Natural killer cell (primary cell): Measurements from ENCODE around the gene TAAR6. TPM values are rescaled to one million over a fixed set of nuclear protein-coding genes. Genes with fewer than 3 reads are reported as not detected.

ENCODE experiments used
- ATAC-seq, 3 donors: fragments of 150-1000 bp in 2 of 3; fragments of 200-7000 bp in 1 of 3; cut with Tn5 transposase; 1 replicate in 1 of 3; 2 replicates in 2 of 3; pipeline ENCODE4 v1.10.0; 2021; ENCODE audit warnings: mild to moderate bottlenecking in 2 of 3, moderate library complexity in 2 of 3
- DNase-seq, 2 donors: peaks; one replicate each; pipeline versions ENCODE4 v3.0.0 to v3.0.0-alpha.2; 2013 to 2021; ENCODE audit warnings: mixed read lengths in 1 of 2
- H3K27ac ChIP-seq: one replicate; pipeline ENCODE4 v1.5.1; 2013; ENCODE audit warnings: mild to moderate bottlenecking, low read length
- H3K27me3 ChIP-seq: one replicate; pipeline ENCODE4 v1.6.1; 2013; ENCODE audit warnings: low read length; ENCODE audit not compliant: control insufficient read depth, insufficient read depth
- H3K36me3 ChIP-seq: one replicate; pipeline ENCODE4 v1.6.1; 2013; ENCODE audit warnings: low read length; ENCODE audit not compliant: control insufficient read depth, insufficient read depth
- H3K4me1 ChIP-seq: one replicate; pipeline ENCODE4 v1.6.1; 2013; ENCODE audit warnings: low read length; ENCODE audit not compliant: control insufficient read depth, insufficient read depth
- H3K4me3 ChIP-seq: one replicate; pipeline ENCODE4 v1.5.1; 2013; ENCODE audit warnings: low read length
- H3K9me3 ChIP-seq: one replicate; pipeline ENCODE4 v1.6.1; 2013; ENCODE audit warnings: low read length; ENCODE audit not compliant: control insufficient read depth, insufficient read depth
- H3K27ac Mint-ChIP-seq, 2 donors: one replicate each; pipeline ENCODE4 v1.8.0; 2022; ENCODE audit warnings: mild to moderate bottlenecking in 2 of 2, mixed read lengths in 2 of 2, moderate library complexity in 1 of 2
- H3K27me3 Mint-ChIP-seq, 2 donors: one replicate each; pipeline ENCODE4 v1.8.0; 2022; ENCODE audit warnings: low read depth in 2 of 2, mixed read lengths in 2 of 2
- H3K36me3 Mint-ChIP-seq: one replicate; pipeline ENCODE4 v1.8.0; 2022; ENCODE audit warnings: mixed read lengths
- H3K4me1 Mint-ChIP-seq, 2 donors: one replicate each; pipeline ENCODE4 v1.8.0; 2022; ENCODE audit warnings: mixed read lengths in 2 of 2
- H3K4me3 Mint-ChIP-seq: one replicate; pipeline ENCODE4 v1.8.0; 2022; ENCODE audit warnings: mild to moderate bottlenecking, moderate library complexity, mixed read lengths
- H3K9me3 Mint-ChIP-seq, 2 donors: one replicate each; pipeline ENCODE4 v1.8.0; 2022; ENCODE audit warnings: mixed read lengths in 2 of 2
- CTCF ChIP-seq: fragments of 200-600 bp; IDR thresholded peaks from one replicate; pipeline ENCODE4 v1.8.0; 2022; ENCODE audit warnings: antibody characterized with exemption
- WGBS: methylation state at CpG from one replicate; pipeline ENCODE4 v1.1.7; 2013; ENCODE audit warnings: missing lambda C conversion rate; ENCODE audit not compliant: insufficient coverage; 5-methylcytosine and 5-hydroxymethylcytosine counted together
- intact Hi-C: fragments of 100-400 bp; cut with micrococcal nuclease; formaldehyde crosslinking; loops from one replicate; pipeline ENCODE4 v1.14.2; 2022
- total RNA-seq, 4 donors: library from RNA; stranded (reverse); fragments of 120-200 nt in 1 of 4; gene quantifications; one replicate each; pipeline versions ENCODE4 v1.2.3 to v1.2.4, GENCODE V29; 2013 to 2022

Gene TAAR6
- total RNA-seq, 3 donors from 2014 or later (not counting 1 experiment from before 2014, with no cell fraction given), result not detected

GRCh38 chr6:132584698-132585097 is 14.6 kb downstream of the TAAR6 start:
- Mint-ChIP-seq H3K27me3 (peaks cover 11 to 30% of the 10 kb centered on the region in 2 donors), H3K36me3 (no peaks in the 10 kb centered on the region), H3K4me1 (no peaks in the 10 kb centered on the region), H3K4me3 (no peak overlapping the region), H3K9me3 (no peaks in the 10 kb centered on the region), H3K27ac (no peak overlapping the region)
- Histone ChIP-seq H3K4me1 (no peaks in the 10 kb centered on the region), H3K4me3 (no peak overlapping the region), H3K36me3 (no peaks in the 10 kb centered on the region), H3K27me3 (no peaks in the 10 kb centered on the region), H3K27ac (no peak overlapping the region), H3K9me3 (no peaks in the 10 kb centered on the region)
- no peak for TF ChIP-seq CTCF
- no peak for DNase-seq
- WGBS, result no CpG with 5 or more reads among the region's 1 CpG
- intact Hi-C loops, result no loop called here
- ATAC-seq, result no peak

GRCh38 chr6:132587424-132587823 is 17.3 kb downstream of the TAAR6 start:
- no peak overlapping the region for H3K4me3 Mint-ChIP-seq
- H3K36me3 ChIP-seq, result no peaks in the 10 kb centered on the region
- no peaks in the 10 kb centered on the region for H3K27me3 ChIP-seq
- no peaks in the 10 kb centered on the region for H3K36me3 Mint-ChIP-seq
- WGBS, result 33% methylated on average over 1 of the region's 2 CpGs
- H3K27ac ChIP-seq, result no peak overlapping the region
- ATAC-seq (peak in 1 of 3 donors; percentile 44), DNase-seq (no peak)
- H3K4me1 ChIP-seq, result no peaks in the 10 kb centered on the region
- H3K4me1 Mint-ChIP-seq, result no peaks in the 10 kb centered on the region
- intact Hi-C loops, result no loop called here
- peaks cover 13 to 23% of the 10 kb centered on the region in 2 donors for H3K27me3 Mint-ChIP-seq
- H3K27ac Mint-ChIP-seq, result no peak overlapping the region
- no peaks in the 10 kb centered on the region for H3K9me3 ChIP-seq
- no peaks in the 10 kb centered on the region for H3K9me3 Mint-ChIP-seq
- no peak overlapping the region for H3K4me3 ChIP-seq
- no peak for TF ChIP-seq CTCF

GRCh38 chr6:132589454-132589853 is 19.3 kb downstream of the TAAR6 start, which contains the start of gene TAAR5:
Gene TAAR5 (minus strand): TSS chr6:132589741. CDS start chr6:132589686, 55 bp downstream.
- no peak for TF ChIP-seq CTCF
- Histone ChIP-seq H3K4me3 (no peak within 1 kb of the TSS), H3K27ac (no peak within 1 kb of the TSS), H3K4me1 (no peaks in the 10 kb centered on the region), H3K36me3 (no peaks in the 10 kb centered on the region), H3K27me3 (no peaks in the 10 kb centered on the region), H3K9me3 (no peaks in the 10 kb centered on the region)
- no peak for DNase-seq
- Mint-ChIP-seq H3K4me3 (no peak within 1 kb of the TSS), H3K27me3 (peaks cover 9 to 23% of the 10 kb centered on the region in 2 donors), H3K27ac (no peak within 1 kb of the TSS), H3K9me3 (no peaks in the 10 kb centered on the region), H3K36me3 (no peaks in the 10 kb centered on the region), H3K4me1 (peaks cover 0 to 7% of the 10 kb centered on the region in 2 donors)
- ATAC-seq, result no peak
- 89% methylated on average over 5 of the region's 5 CpGs for WGBS
- intact Hi-C loops, result no loop called here

- no CpG with 5 or more reads among the region's 1 CpG for WGBS
- peaks cover 9 to 23% of the 10 kb centered on the region in 2 donors for H3K27me3 Mint-ChIP-seq
- no peak for ATAC-seq
- Histone ChIP-seq H3K36me3 (no peaks in the 10 kb centered on the region), H3K4me1 (no peaks in the 10 kb centered on the region), H3K9me3 (no peaks in the 10 kb centered on the region), H3K27me3 (no peaks in the 10 kb centered on the region), H3K4me3 (no peak overlapping the region), H3K27ac (no peak overlapping the region)
- no peak for DNase-seq
- H3K4me3 Mint-ChIP-seq, result no peak overlapping the region
- H3K36me3 Mint-ChIP-seq, result no peaks in the 10 kb centered on the region
- no peak overlapping the region for H3K27ac Mint-ChIP-seq
- H3K4me1 Mint-ChIP-seq, result peaks cover 0 to 7% of the 10 kb centered on the region in 2 donors
- TF ChIP-seq CTCF, result no peak
- intact Hi-C loops, result no loop called here
- no peaks in the 10 kb centered on the region for H3K9me3 Mint-ChIP-seq
Observed at GRCh38 chr6:132590362-132590761, 20.2 kb downstream of the TAAR6 start.
